Occipital lobe (tissue), 2 donors: ENCODE measurements around the gene RUFY2. TPM values are rescaled to one million over a fixed set of nuclear protein-coding genes. Genes with fewer than 3 reads are reported as not detected.
"Not testable (repeated sequence)": the region's sequence is repeated elsewhere in the genome, so short reads cannot be mapped to it uniquely, and the experiment has no call there.

Source experiments
- DNase-seq: peaks from one replicate; lab custom pipeline; 2025; lab: John Stamatoyannopoulos, UW
- total RNA-seq: library from RNA; depleted of rRNA; stranded (reverse); fragments of >200 nt; gene quantifications from one replicate; pipeline ENCODE4 v1.2.3, GENCODE V29; 2014

RUFY2 gene
- total RNA-seq, 1 donor from 2014 or later = 119 TPM

GRCh38 chr10:68327889-68328786, 78.9 kb downstream of the RUFY2 start:
- DNase-seq = no peak

- DNase-seq = not testable (repeated sequence)
Observed at GRCh38 chr10:68324396-68324795, 82.7 kb downstream of the RUFY2 start.

- no peak for DNase-seq
Observed at GRCh38 chr10:68318331-68319059, 88.6 kb downstream of the RUFY2 start.

- DNase-seq = no peak
Observed at GRCh38 chr10:68315582-68315981, 91.5 kb downstream of the RUFY2 start.

- DNase-seq = not testable (repeated sequence)
Observed at GRCh38 chr10:68314930-68315329, 92.1 kb downstream of the RUFY2 start.

- DNase-seq = no peak
Observed at GRCh38 chr10:68310531-68310930, 96.5 kb downstream of the RUFY2 start.

- DNase-seq = no peak
Observed at GRCh38 chr10:68305854-68306253, 101.2 kb downstream of the RUFY2 start.

GRCh38 chr10:68303849-68304412, 103.1 kb downstream of the RUFY2 start:
- DNase-seq = no peak

GRCh38 chr10:68302871-68303270, 104.2 kb downstream of the RUFY2 start:
- DNase-seq = no peak

- no peak for DNase-seq
Observed at GRCh38 chr10:68302503-68302823, 104.6 kb downstream of the RUFY2 start.

- DNase-seq = no peak
Observed at GRCh38 chr10:68301790-68302502, 105.1 kb downstream of the RUFY2 start.

GRCh38 chr10:68301301-68301700, 105.8 kb downstream of the RUFY2 start:
- no peak for DNase-seq

- no peak for DNase-seq
Observed at GRCh38 chr10:68296843-68297663, 110.0 kb downstream of the RUFY2 start.

Other genes with a start within 250 kb of the RUFY2 start
- gene ATOH7, start 175.2 kb downstream of the RUFY2 start, total RNA-seq = 1.4 TPM
- gene HNRNPH3, start 75.2 kb downstream of the RUFY2 start, total RNA-seq = 41.2 TPM
- gene PBLD, start 74.3 kb downstream of the RUFY2 start, total RNA-seq = 7.0 TPM
- 30.9 TPM for gene DNA2, start 64.7 kb upstream of the RUFY2 start, total RNA-seq
- gene SLC25A16, start 120.2 kb upstream of the RUFY2 start, total RNA-seq = 70.8 TPM
- gene TET1, start 153.1 kb upstream of the RUFY2 start, total RNA-seq = 33.5 TPM